PFSK-1 (cell line): ENCODE results near the gene SLC41A3.

Source experiments
- POLR2AphosphoS5 ChIP-seq: IDR thresholded peaks from 2 replicates; pipeline ENCODE4 v1.6.1; 2012; ENCODE audit warnings: low read depth, mild to moderate bottlenecking, control low read depth, low read length, moderate library complexity
- REST ChIP-seq, 2 experiments: IDR thresholded peaks; 2 replicates each; pipeline versions ENCODE4 v1.6.1 to v1.8.0; 2011 to 2012; ENCODE audit warnings: low read depth in 2 of 2, low read length in 2 of 2, control low read depth in 1 of 2, inconsistent platforms in 1 of 2, mild to moderate bottlenecking in 1 of 2, moderate library complexity in 1 of 2; ENCODE audit not compliant: insufficient read depth in 1 of 2
- SIN3A ChIP-seq: IDR thresholded peaks from 2 replicates; pipeline ENCODE4 v1.6.1; 2012; ENCODE audit warnings: mild to moderate bottlenecking, low read length, moderate library complexity, borderline replicate concordance; ENCODE audit not compliant: insufficient read depth

GRCh38 chr3:126100634-126101301 is 16.8 kb upstream of the SLC41A3 start:
- TF ChIP-seq SIN3A (no peak), POLR2AphosphoS5 (no peak), REST (IDR thresholded peaks at IDR 0.05; ENCODE audit: insufficient read depth in 1 of 2, low read depth in 2 of 2, low read length in 2 of 2) (no peak)
